MV-4-11 (cell line): ENCODE data around the gene NCKAP5.

Experiments
- DNase-seq: peaks from one replicate; lab custom pipeline; 2025; lab: John Stamatoyannopoulos, UW

Gene NCKAP5

GRCh38 chr2:133204421-133204820 lies 363.8 kb downstream of the NCKAP5 start:
- DNase-seq = no peak

GRCh38 chr2:133200684-133201421 lies 367.4 kb downstream of the NCKAP5 start:
- DNase-seq = no peak

- no peak for DNase-seq
These were observed 369.6 kb downstream of the NCKAP5 start for GRCh38 chr2:133198678-133199077.

GRCh38 chr2:133197156-133197555 lies 371.1 kb downstream of the NCKAP5 start:
- DNase-seq = no peak

GRCh38 chr2:133194777-133195335 lies 373.4 kb downstream of the NCKAP5 start:
- no peak for DNase-seq

GRCh38 chr2:133194362-133194655 lies 374.0 kb downstream of the NCKAP5 start:
- no peak for DNase-seq

- no peak for DNase-seq
These were observed 374.5 kb downstream of the NCKAP5 start for GRCh38 chr2:133193544-133194361.

- no peak for DNase-seq
These were observed 376.2 kb downstream of the NCKAP5 start for GRCh38 chr2:133192028-133192427.

GRCh38 chr2:133177196-133177595 lies 391.1 kb downstream of the NCKAP5 start:
- DNase-seq = no peak

GRCh38 chr2:133175926-133176325 lies 392.3 kb downstream of the NCKAP5 start:
- no peak for DNase-seq

GRCh38 chr2:133173224-133173623 lies 395.0 kb downstream of the NCKAP5 start:
- DNase-seq = no peak

GRCh38 chr2:133171393-133172004 lies 396.8 kb downstream of the NCKAP5 start:
- peak; percentile 29 for DNase-seq

- DNase-seq = no peak
These were observed 398.9 kb downstream of the NCKAP5 start for GRCh38 chr2:133169274-133169912.

- no peak for DNase-seq
These were observed 400.3 kb downstream of the NCKAP5 start for GRCh38 chr2:133167990-133168389.

- no peak for DNase-seq
These were observed 401.0 kb downstream of the NCKAP5 start for GRCh38 chr2:133167223-133167622.

GRCh38 chr2:133166031-133166430 lies 402.2 kb downstream of the NCKAP5 start:
- no peak for DNase-seq

GRCh38 chr2:133163111-133163510 lies 405.2 kb downstream of the NCKAP5 start:
- DNase-seq = no peak

- no peak for DNase-seq
These were observed 409.8 kb downstream of the NCKAP5 start for GRCh38 chr2:133158442-133158841.

GRCh38 chr2:133158024-133158423 lies 410.2 kb downstream of the NCKAP5 start:
- no peak for DNase-seq

GRCh38 chr2:133157141-133157540 lies 411.1 kb downstream of the NCKAP5 start:
- DNase-seq = no peak

- DNase-seq = no peak
These were observed 415.5 kb downstream of the NCKAP5 start for GRCh38 chr2:133152801-133153200.

- DNase-seq = no peak
These were observed 420.1 kb downstream of the NCKAP5 start for GRCh38 chr2:133148187-133148586.
